DMS114 treated with DMSO at 0.1 percent for 48 hours (cell line): ENCODE measurements around the gene IRAK1.

Experiments used
- DNase-seq: peaks from one replicate; lab custom pipeline; 2025; ENCODE audit not compliant: unreplicated experiment; lab: John Stamatoyannopoulos, UW

The IRAK1 gene

DNA sequence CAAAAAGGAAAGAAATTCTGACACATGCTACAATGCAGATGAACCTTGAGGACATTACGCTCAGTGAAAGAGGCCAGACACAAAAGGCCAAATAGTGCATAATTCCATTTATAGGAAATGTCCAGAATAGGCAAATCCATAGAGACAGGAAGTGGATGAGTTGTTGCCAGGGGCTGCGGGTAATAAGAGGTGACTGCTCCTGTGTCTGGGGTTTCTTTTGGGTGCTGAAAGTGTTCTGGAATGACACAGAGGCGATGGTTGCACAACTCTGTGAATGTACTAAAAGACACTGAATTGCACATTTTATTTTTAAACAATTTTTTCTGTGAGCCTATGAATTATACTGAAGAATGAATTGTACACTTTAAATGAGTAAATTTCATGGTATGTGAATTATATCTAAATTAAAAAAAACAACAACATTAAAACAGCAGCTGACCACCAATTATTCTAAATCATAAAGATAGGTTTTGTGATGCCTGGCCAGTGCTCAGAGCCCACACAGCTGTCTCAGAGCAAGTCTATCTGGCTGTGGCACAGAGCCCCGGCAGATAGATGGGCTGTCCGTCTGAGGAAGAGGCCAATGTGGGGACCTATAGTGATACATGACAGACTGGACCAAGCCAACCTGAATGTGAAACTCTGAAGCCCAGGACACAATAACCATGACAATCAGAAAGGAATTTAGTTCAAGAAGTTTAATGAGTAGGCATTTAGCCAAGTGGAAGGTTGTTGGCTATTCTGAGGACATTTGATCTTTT lies 23.5 kb upstream of the IRAK1 start:
- DNase-seq: no peak

GRCh38 chrX:154040863-154041262 lies 21.2 kb upstream of the IRAK1 start:
- no peak for DNase-seq

DNA sequence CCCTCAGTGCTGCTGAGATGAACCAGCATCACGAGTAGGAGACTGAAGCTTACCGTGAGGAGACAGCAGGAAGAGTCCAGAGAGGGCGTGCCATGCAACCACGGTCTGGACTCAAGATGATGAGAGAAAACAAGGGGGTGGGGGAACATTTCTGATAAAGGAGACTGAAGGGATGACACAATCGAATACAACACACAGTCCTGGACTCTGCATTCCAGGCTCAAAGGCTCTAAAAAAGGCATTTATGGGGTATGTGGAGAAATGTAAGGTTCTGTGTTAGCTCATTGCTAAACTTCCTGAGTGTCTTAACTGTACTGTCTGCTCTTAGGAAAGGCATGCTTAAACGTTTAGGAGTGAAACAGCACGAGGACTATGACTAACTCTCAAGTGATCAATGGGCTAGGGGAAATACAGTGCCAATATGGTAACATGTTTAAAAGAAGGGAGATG lies 20.6 kb upstream of the IRAK1 start:
- no peak for DNase-seq

- DNase-seq: no peak
These were observed 19.9 kb upstream of the IRAK1 start for GRCh38 chrX:154039577-154039976.

DNA sequence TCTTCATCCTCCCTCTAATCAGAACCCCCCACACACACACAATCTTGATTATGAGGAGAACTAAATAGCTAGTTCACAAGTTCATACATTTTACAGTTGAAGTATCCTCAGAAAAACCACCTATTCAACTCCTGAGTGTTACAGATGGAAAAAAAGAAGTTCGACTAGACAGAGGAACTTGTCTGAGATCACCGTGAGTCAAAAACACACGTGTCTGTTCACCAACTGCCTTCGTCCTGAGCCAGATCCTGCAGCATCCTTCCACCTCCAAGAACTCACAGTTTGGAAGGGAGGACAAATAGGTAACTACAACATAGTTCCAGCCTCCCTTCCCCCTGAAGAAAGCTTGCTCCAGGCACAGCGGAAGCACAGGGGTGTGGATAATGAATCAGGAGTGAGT lies 19.0 kb upstream of the IRAK1 start:
- DNase-seq: no peak

DNA sequence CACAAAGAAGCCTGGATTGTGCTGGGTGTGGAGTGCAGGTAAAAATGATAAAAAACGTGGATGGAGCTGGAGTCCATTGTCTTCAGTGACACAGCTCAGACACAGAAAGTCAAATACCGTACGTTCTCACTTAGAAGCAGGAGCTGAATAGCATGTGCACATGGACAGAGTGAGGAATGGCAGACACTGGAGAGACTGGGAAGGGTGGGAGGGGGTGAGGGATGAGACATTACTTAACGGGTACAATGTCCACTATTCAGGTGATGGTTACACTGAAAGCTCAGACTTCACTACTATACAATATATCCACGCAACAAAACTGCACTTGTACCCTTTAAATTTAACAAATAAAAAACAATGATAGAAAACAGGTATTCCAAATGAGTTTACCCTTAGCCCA lies 18.1 kb upstream of the IRAK1 start:
- no peak for DNase-seq

- no peak for DNase-seq
These were observed 16.8 kb upstream of the IRAK1 start for GRCh38 chrX:154036513-154036912.

- DNase-seq: no peak
These were observed 14.1 kb upstream of the IRAK1 start for GRCh38 chrX:154033848-154034247.

DNA sequence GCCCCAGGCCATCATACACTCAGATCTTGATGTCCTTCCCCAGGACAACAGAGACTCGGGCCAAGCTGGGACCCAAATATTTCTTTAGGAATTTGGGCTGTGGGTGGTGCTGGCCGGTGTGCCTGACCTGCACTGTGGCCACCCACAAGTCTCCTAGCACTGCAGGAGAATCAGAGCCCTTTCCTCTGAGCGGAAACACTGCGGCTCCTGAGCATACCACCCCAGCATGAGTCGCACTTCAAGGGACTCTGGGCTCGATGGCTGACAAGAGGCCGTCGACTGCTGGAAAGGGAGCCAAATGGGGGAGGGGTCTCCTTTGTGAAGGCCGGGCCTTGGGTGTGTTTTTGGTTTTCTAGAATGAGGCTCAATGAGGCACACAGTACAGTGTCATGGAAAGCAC lies 13.0 kb upstream of the IRAK1 start:
- DNase-seq: no peak

- DNase-seq: no peak
These were observed 12.5 kb upstream of the IRAK1 start for GRCh38 chrX:154032160-154032559.

DNA sequence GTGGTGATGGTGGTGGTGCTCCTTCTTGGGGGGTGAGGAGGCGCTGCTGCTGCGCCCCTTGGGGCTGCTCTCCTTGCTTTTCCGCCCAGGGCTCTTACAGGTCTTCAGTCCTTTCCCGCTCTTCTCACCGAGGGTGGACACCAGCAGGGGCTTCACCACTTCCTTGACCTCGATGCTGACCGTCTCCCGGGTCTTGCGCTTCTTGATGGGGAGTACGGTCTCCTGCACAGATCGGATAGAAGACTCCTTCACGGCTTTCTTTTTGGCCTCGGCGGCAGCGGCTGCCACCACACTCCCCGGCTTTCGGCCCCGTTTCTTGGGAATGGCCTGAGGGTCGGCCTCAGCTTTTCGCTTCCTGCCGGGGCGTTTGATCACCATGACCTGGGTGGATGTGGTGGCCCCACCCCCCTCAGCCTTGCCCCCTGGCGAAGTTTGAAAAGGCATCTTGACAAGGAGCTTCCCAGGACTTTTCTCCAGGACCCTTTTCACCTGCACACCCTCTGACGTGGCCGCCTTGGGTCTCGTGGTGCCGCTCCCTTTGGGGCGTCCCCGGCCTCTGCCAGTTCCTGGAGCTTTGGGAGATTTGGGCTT lies 11.1 kb upstream of the IRAK1 start:
- DNase-seq: no peak

DNA sequence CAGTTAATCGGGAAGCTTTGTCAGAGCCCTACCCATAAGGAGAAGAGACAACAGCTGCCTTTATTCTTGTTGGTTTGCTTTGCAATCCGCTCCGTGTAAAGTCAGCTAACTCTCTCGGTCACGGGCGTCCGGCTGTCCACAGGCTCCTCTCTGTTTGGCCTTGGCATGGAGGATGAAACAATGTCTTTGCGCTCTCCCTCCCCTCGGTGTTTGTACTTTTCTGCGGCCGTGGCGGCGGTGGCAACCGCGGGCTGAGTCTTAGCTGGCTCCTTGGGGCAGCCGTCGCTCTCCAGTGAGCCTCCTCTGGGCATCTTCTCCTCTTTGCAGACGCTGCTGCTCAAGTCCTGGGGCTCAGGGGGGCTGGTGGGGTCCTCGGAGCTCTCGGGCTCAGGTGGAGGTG lies 10.6 kb upstream of the IRAK1 start:
- no peak for DNase-seq

DNA sequence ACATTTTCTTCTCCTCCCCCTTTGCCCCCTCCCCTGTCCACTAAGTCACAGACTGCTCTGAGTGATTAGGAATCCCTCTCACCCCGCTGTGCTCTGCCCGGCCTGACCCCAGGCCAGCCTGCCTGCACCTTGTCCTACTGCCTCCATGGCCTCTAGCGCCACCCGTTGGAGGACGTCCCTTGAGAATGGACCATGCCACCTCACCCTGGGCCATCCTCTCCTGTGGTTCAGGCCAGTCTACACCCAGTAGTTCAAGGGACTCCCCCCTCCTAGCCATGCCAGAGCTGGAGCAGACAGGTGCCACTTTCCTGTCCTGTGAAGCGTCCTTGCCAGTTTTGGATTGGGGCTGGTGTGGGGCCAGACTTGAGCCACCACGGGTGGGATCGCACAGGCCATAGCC lies 9.7 kb upstream of the IRAK1 start:
- DNase-seq: no peak

DNA sequence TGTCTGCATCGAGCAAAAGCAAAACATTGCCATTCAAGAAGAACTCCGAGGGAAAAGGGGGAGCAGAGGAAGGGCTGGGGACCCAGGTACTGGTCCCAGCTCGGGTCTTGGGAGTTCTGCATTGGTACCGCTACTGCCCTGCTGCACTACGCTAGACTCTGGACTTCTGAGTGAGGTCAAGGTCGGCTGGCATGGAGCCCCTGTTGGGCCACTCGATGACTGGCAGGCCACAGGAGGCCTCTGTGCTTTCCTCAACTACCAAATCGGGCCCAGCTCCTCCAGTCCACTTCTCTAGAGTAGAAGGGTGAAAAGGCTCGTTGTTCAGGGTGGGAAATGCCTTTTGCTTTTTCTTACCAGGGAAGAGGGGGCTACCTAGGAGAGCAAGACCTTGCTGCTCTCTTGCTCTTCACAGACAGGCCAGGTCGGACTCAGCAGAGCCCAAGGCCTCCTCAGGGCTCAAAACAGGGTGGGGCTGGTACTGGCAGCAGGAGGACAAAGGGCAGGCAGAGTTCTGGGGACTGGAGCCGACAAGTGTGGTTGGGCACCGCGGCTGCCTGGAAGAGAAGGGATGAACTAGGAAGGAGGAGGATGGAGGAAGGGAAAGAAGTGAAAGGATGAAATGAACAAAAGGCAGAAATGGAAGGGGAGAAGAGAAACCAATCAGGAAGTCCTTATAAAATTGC lies 8.9 kb upstream of the IRAK1 start:
- DNase-seq: no peak

DNA sequence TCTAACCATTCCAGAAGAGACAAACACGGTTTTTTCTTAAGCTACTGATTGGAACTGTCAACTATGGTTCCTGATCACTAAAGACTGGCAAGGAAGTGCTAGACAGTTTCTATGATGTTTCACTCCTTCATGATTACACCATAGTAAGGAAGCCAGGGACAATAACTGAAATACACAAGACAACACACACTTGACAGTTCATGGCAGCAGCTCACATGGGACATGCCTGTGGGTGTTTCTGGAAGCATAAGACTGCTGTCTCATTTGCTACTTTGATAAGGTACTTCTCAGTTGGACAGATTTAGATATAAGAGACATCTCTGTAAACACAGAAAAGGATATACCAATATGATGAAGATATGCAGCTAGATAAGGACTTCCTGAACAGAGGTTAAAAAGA lies 8.3 kb upstream of the IRAK1 start:
- no peak for DNase-seq

DNA sequence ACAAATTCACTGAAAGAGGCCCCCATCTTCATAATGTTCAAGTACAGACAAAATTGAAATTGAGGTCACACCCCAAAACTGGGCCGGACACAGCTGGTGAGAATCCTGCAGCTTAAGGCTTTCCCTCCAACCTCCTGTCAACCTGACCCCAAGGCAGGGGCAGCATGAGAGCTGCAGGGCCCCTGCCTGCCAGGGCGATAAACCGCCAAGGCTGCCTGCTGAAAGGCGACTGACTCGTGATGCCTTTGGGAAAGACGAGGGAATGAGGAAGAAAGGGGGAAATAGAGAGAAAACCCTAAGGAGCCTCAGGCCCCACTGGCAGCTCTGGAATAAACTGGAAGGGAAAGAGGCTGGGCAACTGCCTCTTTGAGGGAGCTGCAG lies 7.3 kb upstream of the IRAK1 start:
- no peak for DNase-seq

DNA sequence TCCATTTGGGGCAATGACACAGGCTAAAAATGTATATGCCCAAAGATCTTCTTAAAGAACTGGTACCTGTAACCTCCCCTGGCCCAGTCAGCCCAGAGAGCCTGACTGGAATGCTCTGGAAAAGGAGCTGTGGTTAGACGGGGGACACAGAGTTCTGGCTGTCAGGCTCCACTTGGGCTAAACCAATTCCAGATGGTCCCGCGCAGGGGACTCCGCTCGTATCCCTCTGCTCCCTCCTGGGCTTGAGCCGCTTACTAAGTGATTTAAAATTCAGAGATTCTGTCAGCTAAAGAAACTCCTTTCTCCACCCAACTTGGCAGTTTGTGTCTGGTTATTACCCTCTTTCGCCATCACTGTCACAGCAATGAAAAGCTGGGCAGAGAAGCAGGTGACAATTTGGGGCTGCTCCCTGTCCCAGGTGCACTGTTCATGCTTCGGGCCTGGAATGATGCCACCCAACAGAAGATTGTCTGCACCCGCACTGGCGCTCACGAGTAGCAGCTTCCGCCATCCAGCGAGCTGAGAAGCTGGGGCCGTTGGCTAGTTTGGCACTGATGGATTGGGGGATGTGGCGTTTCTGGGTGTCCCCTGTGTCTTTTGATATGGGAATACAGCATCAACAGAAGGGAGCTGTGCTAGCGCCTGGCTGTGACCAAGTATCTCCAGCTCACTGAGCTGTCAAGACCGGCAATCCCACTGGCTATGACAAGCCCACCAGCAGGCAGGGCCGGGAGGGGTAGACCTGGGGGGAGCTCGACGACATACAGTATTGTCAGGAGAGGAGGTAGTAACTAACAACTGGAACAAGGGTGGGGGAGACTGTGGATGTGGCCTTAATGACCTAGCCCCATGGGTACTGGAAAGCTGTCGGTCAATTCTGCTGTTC lies 6.7 kb upstream of the IRAK1 start:
- DNase-seq: no peak

- no peak for DNase-seq
These were observed 5.5 kb upstream of the IRAK1 start for GRCh38 chrX:154025230-154025629.

DNA sequence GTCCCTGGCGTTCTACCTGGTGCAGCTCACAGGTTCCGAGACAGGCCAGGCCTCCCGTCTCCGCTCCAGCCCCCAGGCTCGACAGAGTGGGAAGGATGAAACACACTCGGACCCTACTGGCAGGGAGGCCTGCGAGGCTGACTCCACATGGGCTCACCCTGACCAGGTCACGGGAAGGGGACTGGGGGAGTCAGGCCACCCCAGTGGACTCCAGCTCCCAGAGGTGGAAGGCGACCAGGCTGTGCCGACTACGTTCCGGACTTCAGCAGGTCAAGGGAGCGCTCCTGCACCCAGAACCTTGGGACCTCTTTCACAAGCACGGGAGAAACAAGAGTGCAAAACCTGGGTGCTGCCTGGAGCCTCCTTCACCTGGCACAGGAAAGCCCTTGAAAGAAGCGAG lies 4.6 kb upstream of the IRAK1 start:
- no peak for DNase-seq

- no peak for DNase-seq
These were observed 3.7 kb upstream of the IRAK1 start for GRCh38 chrX:154023276-154024000.

- DNase-seq: no peak
These were observed 2.4 kb upstream of the IRAK1 start for GRCh38 chrX:154022108-154022507.
